NOMO-1 treated with DMSO at 0.1 percent for 48 hours (cell line): Measurements from ENCODE around the gene ZC3HAV1.
"Not testable (repeated sequence)": the region's sequence is repeated elsewhere in the genome, so short reads cannot be mapped to it uniquely, and the experiment has no call there.

Experiments used
- DNase-seq: peaks from one replicate; lab custom pipeline; 2025; ENCODE audit not compliant: unreplicated experiment; lab: John Stamatoyannopoulos, UW

ZC3HAV1 gene

GRCh38 chr7:139029353-139029752 lies 80.2 kb downstream of the ZC3HAV1 start:
- no peak for DNase-seq

DNA sequence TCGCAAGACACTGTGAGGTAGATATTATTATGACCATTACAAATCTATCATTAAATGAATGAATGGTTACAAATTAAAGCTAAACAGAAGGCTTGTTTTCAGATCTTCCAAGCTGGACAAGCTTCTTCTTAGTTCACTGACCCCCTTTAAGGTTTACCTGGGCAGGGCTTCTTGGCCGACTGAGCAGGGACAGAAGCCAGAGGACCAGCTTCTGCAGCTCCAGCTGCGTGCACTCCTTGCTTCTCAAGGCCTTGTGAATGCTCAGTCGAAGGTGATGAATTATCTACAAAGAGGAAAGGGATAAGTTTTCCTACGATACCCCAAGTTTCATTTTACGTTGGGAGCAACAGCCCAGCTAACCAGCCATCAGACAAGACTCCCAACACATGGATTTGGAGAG lies 83.0 kb downstream of the ZC3HAV1 start:
- no peak for DNase-seq

DNA sequence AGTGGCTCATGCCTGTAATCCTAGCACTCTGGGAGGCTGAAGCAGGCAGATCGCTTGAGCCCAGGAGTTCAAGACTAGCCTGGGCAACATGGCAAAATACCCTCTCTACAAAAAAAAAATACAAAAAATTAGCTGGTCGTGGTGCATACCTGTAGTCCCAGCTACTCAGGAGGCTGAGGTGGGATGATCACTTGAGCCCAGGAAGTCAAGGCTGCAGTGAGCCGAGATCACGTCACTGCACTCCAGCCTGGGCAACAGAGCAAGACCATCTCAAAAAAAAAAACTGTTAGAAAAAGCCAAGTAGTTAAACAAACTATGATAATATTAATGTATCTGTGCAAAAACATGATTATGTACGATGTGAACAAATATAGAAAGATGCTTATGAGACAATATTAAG lies 83.7 kb downstream of the ZC3HAV1 start:
- DNase-seq = not testable (repeated sequence)

- no peak for DNase-seq
These were observed 86.4 kb downstream of the ZC3HAV1 start for GRCh38 chr7:139023076-139023475.

DNA sequence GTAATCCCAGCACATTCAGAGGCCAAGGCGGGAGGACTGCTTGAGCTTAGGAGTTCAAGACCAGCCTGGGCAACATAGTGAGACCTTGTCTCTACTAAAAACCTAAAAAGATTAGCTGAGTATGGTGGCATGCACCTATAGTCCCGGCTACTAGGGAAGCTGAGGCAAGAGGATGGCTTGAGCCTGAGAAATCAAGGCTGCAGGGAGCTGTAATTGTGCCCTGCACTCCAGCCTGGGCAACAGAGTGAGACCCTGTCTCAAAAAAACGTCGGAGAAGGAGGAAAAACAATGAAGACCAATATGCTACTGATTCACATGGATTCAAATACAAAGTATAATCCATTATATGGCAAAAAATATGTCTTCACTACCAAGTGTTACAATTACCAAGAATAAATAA lies 87.2 kb downstream of the ZC3HAV1 start:
- DNase-seq = no peak

GRCh38 chr7:139018910-139019309 lies 90.6 kb downstream of the ZC3HAV1 start:
- DNase-seq = no peak

DNA sequence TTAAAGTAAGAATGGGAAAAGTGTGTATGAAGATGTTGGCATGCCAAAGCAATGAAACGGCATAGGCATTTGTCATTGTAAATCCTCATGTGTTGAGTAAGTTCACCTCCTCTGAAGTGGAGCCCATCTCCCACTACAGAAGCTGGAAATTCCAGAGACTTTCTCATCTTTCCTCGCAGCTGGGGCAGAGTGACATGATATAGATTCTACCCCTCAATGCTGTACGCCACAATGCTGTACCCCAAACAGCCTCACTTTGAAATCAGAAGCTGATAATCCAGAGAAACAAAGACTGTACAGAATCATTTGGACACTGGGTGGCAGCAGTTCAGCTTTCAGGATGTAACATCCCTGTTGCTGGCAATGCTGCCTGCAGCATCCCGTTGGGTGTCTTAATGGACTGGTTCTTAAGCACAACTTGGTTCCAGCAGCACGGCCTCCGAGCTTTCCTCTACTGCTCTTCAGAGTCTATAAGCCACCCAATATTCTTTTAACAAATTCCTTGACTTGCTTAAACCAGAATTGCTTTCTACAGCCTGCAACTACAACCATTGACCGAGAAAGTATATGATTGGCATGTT lies 92.5 kb downstream of the ZC3HAV1 start:
- peak; percentile 1 for DNase-seq

GRCh38 chr7:139011373-139011772 lies 98.1 kb downstream of the ZC3HAV1 start:
- no peak for DNase-seq

- no peak for DNase-seq
These were observed 105.0 kb downstream of the ZC3HAV1 start for GRCh38 chr7:139004321-139005090.

DNA sequence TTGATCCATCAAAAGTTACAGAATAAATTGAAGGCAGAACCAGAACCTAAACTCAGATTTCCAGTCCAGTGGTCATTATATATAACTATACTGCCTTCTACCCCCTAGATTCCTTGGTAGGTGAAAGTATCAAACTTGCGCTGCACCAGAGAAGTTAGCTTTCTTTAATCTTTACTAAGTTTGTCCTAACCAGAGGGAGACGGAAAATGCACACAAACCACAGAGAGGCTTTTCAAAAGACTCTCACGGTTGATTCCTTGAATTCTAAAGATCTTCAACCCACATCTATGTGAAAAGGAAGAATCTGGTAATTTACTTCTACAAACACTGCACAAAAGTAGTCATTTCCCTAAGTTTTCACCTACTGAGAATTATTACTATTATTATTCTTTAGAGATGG lies 110.1 kb downstream of the ZC3HAV1 start:
- no peak for DNase-seq
